ENCODE results near the gene STXBP5L.

GRCh38 chr3:121231872-121232271, 323.9 kb downstream of the STXBP5L start:
- TF ChIP-seq EP300 (IDR thresholded peaks at IDR 0.05; ENCODE audit: borderline replicate concordance) = no peak
- no peak for TF ChIP-seq YY1 (IDR thresholded peaks at IDR 0.05; ENCODE audit: low read depth)
- TF ChIP-seq NFIC (IDR thresholded peaks at IDR 0.05) = no peak
- no peak for TF ChIP-seq RAD21 (IDR thresholded peaks at IDR 0.05; ENCODE audit: low read depth)
- TF ChIP-seq FOXM1 (IDR thresholded peaks at IDR 0.05; ENCODE audit: borderline replicate concordance, low read depth) = no peak
- no peak for TF ChIP-seq CREB1 (IDR thresholded peaks at IDR 0.05; ENCODE audit: low read depth)
- no peak for TF ChIP-seq REST (IDR thresholded peaks at IDR 0.05; ENCODE audit: low read depth)
- no peak for TF ChIP-seq TAF1 (IDR thresholded peaks at IDR 0.05; ENCODE audit: low read depth)
- TF ChIP-seq TEAD4 (IDR thresholded peaks at IDR 0.05) = no peak
- TF ChIP-seq ZBTB7A (IDR thresholded peaks at IDR 0.05; ENCODE audit: low read depth) = no peak
- no peak for TF ChIP-seq EGR1 (IDR thresholded peaks at IDR 0.05)
- TF ChIP-seq MAX (IDR thresholded peaks at IDR 0.05) = no peak
- no peak for TF ChIP-seq CEBPB (IDR thresholded peaks at IDR 0.05)
- TF ChIP-seq TCF12 (IDR thresholded peaks at IDR 0.05; ENCODE audit: low read depth) = no peak

All from Ishikawa (cell line).